ENCODE results near the gene AZGP1.
"Not testable (repeated sequence)": the region's sequence is repeated elsewhere in the genome, so short reads cannot be mapped to it uniquely, and the experiment has no call there.

AZGP1 gene

DNA sequence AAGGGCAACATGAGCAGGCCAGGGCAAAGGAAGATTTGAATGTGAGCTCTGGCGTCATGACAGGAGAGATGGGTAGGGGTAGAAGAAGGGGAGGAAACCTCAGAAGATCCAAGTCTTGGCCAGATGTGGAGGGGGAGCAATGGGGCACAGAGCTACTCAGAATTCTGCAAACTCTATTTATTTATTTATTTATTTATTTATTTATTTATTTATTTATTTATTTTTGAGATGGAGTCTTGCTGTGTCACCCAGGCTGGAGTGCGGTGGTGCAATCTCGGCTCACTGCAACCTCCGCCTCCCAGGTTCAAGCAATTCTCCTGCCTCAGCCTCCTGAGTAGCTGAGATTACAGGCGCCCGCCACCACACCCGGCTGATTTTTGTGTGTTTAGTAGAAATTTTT is 21.2 kb downstream of the AZGP1 start:
- H3K4me3 ChIP-seq (ENCODE audit: low read length in 2 of 2); H3K9me3 ChIP-seq (ENCODE audit: control insufficient read depth in 2 of 2, low read length in 2 of 2); H3K27me3 ChIP-seq (ENCODE audit: control insufficient read depth in 2 of 2, insufficient read depth in 2 of 2, low read length in 2 of 2); H3K36me3 ChIP-seq (ENCODE audit: control insufficient read depth in 2 of 2, insufficient read depth in 2 of 2, low read length in 2 of 2); H3K27ac ChIP-seq (ENCODE audit: low read depth in 2 of 2, low read length in 2 of 2); H3K4me1 ChIP-seq (ENCODE audit: control insufficient read depth in 2 of 2, insufficient read depth in 2 of 2, low read length in 2 of 2); H3K9ac ChIP-seq (ENCODE audit: low read depth in 1 of 2, low read length in 2 of 2): not testable (repeated sequence)

GRCh38 chr7:99953649-99954048 is 22.2 kb downstream of the AZGP1 start:
- H3K4me3 ChIP-seq (ENCODE audit: low read length in 2 of 2) = no peak overlapping the region
- no peak overlapping the region for H3K27ac ChIP-seq (ENCODE audit: low read depth in 2 of 2, low read length in 2 of 2)
- H3K4me1 ChIP-seq (ENCODE audit: control insufficient read depth in 2 of 2, insufficient read depth in 2 of 2, low read length in 2 of 2) = no peaks in the 10 kb centered on the region
- H3K36me3 ChIP-seq (ENCODE audit: control insufficient read depth in 2 of 2, insufficient read depth in 2 of 2, low read length in 2 of 2) = no peaks in the 10 kb centered on the region
- H3K9me3 ChIP-seq (ENCODE audit: control insufficient read depth in 2 of 2, low read length in 2 of 2) = no peaks in the 10 kb centered on the region
- H3K9ac ChIP-seq (ENCODE audit: low read depth in 1 of 2, low read length in 2 of 2) = no peak overlapping the region
- H3K27me3 ChIP-seq (ENCODE audit: control insufficient read depth in 2 of 2, insufficient read depth in 2 of 2, low read length in 2 of 2) = no peaks in the 10 kb centered on the region

GRCh38 chr7:99952649-99953048 is 23.2 kb downstream of the AZGP1 start:
- not testable (repeated sequence) for H3K27ac ChIP-seq (ENCODE audit: low read depth in 2 of 2, low read length in 2 of 2); H3K27me3 ChIP-seq (ENCODE audit: control insufficient read depth in 2 of 2, insufficient read depth in 2 of 2, low read length in 2 of 2); H3K9ac ChIP-seq (ENCODE audit: low read depth in 1 of 2, low read length in 2 of 2); H3K36me3 ChIP-seq (ENCODE audit: control insufficient read depth in 2 of 2, insufficient read depth in 2 of 2, low read length in 2 of 2); H3K4me1 ChIP-seq (ENCODE audit: control insufficient read depth in 2 of 2, insufficient read depth in 2 of 2, low read length in 2 of 2); H3K9me3 ChIP-seq (ENCODE audit: control insufficient read depth in 2 of 2, low read length in 2 of 2); H3K4me3 ChIP-seq (ENCODE audit: low read length in 2 of 2)

DNA sequence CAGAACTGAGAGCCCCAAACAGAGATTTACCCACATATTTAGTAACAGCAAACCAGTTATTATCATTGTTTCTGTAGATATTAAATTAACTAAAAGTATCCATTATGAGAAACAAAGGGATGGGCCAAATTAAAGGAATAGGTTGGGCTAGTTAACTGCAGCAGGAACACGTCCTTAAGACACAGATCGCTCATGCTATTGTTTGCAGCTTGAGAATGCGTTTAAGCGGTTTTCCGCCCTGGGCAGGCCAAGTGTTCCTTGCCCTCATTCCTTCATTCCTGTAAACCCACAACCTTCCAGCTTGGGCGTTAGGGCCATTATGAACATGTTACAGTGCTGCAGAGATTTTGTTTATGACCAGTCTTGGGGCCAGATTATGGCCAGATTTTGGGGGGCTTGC is 25.0 kb downstream of the AZGP1 start:
- not testable (repeated sequence) for H3K4me1 ChIP-seq (ENCODE audit: control insufficient read depth in 2 of 2, insufficient read depth in 2 of 2, low read length in 2 of 2); H3K9me3 ChIP-seq (ENCODE audit: control insufficient read depth in 2 of 2, low read length in 2 of 2); H3K36me3 ChIP-seq (ENCODE audit: control insufficient read depth in 2 of 2, insufficient read depth in 2 of 2, low read length in 2 of 2); H3K9ac ChIP-seq (ENCODE audit: low read depth in 1 of 2, low read length in 2 of 2); H3K4me3 ChIP-seq (ENCODE audit: low read length in 2 of 2); H3K27ac ChIP-seq (ENCODE audit: low read depth in 2 of 2, low read length in 2 of 2); H3K27me3 ChIP-seq (ENCODE audit: control insufficient read depth in 2 of 2, insufficient read depth in 2 of 2, low read length in 2 of 2)

DNA sequence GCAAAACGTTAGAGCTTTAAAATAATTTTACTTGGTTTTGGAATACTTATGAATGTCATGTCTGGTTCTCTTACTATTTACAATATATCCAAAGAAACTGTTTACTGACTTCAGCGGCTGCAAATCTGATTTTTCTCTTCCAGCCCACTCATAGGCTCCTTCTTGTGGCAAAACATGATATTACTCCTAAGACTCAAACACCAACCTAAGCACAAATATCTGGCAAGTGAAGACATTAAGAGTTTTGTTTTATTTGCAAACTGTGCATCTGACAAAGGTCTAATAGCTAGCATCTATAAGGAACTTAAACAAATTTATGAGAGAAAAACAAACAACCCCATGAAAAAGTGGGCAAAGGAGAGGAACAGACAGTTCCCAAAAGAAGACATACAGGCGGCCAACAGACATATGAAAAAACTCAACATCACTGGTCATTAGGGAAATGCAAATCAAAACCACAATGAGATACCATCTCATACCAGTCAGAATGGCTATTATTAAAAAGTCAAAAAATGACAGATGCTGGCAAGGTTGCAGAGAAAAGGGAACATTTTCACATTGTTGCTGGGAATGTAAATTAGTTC is 26.1 kb downstream of the AZGP1 start:
- Histone ChIP-seq H3K4me3 (ENCODE audit: low read length in 2 of 2) (no peak overlapping the region), H3K36me3 (ENCODE audit: control insufficient read depth in 2 of 2, insufficient read depth in 2 of 2, low read length in 2 of 2) (no peaks in the 10 kb centered on the region), H3K27ac (ENCODE audit: low read depth in 2 of 2, low read length in 2 of 2) (no peak overlapping the region), H3K9me3 (ENCODE audit: control insufficient read depth in 2 of 2, low read length in 2 of 2) (no peaks in the 10 kb centered on the region), H3K27me3 (ENCODE audit: control insufficient read depth in 2 of 2, insufficient read depth in 2 of 2, low read length in 2 of 2) (peaks cover 0 to 2% of the 10 kb centered on the region in 2 donors), H3K9ac (ENCODE audit: low read depth in 1 of 2, low read length in 2 of 2) (no peak overlapping the region), H3K4me1 (ENCODE audit: control insufficient read depth in 2 of 2, insufficient read depth in 2 of 2, low read length in 2 of 2) (no peaks in the 10 kb centered on the region)

DNA sequence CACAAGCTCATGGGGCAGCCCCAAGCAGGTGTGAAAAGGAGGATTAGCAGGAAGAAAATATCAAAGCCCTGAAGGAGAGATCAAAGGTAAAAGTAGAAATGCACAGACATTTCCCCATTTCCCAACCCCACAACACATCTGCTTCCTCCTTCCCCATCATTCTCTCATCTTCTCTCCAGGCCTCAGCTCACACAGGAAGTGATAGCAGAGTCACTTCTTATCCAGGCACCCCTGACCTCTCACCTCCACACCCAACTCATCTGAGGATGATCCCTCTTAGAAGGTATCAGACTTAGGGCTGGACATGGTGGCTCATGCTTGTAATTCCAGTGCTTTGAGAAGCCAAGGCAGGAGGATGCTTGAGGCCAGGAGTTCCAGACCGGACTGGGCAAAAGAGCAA is 28.2 kb downstream of the AZGP1 start:
- no peaks in the 10 kb centered on the region for H3K36me3 ChIP-seq (ENCODE audit: control insufficient read depth in 2 of 2, insufficient read depth in 2 of 2, low read length in 2 of 2)
- no peak overlapping the region for H3K4me3 ChIP-seq (ENCODE audit: low read length in 2 of 2)

GRCh38 chr7:99944497-99945070 is 31.2 kb downstream of the AZGP1 start:
- no peak overlapping the region for H3K4me3 ChIP-seq (ENCODE audit: low read length in 2 of 2)
- no peak overlapping the region for H3K9ac ChIP-seq (ENCODE audit: low read depth in 1 of 2, low read length in 2 of 2)
- H3K27ac ChIP-seq (ENCODE audit: low read depth in 2 of 2, low read length in 2 of 2) = no peak overlapping the region
- peaks cover 0 to 2% of the 10 kb centered on the region in 2 donors for H3K4me1 ChIP-seq (ENCODE audit: control insufficient read depth in 2 of 2, insufficient read depth in 2 of 2, low read length in 2 of 2)
- peaks cover 0 to 4% of the 10 kb centered on the region in 2 donors for H3K27me3 ChIP-seq (ENCODE audit: control insufficient read depth in 2 of 2, insufficient read depth in 2 of 2, low read length in 2 of 2)
- no peaks in the 10 kb centered on the region for H3K9me3 ChIP-seq (ENCODE audit: control insufficient read depth in 2 of 2, low read length in 2 of 2)
- H3K36me3 ChIP-seq (ENCODE audit: control insufficient read depth in 2 of 2, insufficient read depth in 2 of 2, low read length in 2 of 2) = no peaks in the 10 kb centered on the region

More for the DNA sequence above, 28.2 kb downstream of the AZGP1 start:
- H3K27ac ChIP-seq (ENCODE audit: low read depth in 2 of 2, low read length in 2 of 2) = no peak overlapping the region
- H3K9ac ChIP-seq (ENCODE audit: low read depth in 1 of 2, low read length in 2 of 2) = no peak overlapping the region
- H3K4me1 ChIP-seq (ENCODE audit: control insufficient read depth in 2 of 2, insufficient read depth in 2 of 2, low read length in 2 of 2) = peaks cover 0 to 2% of the 10 kb centered on the region in 2 donors
- no peaks in the 10 kb centered on the region for H3K9me3 ChIP-seq (ENCODE audit: control insufficient read depth in 2 of 2, low read length in 2 of 2)
- H3K27me3 ChIP-seq (ENCODE audit: control insufficient read depth in 2 of 2, insufficient read depth in 2 of 2, low read length in 2 of 2) = peaks cover 0 to 4% of the 10 kb centered on the region in 2 donors

DNA sequence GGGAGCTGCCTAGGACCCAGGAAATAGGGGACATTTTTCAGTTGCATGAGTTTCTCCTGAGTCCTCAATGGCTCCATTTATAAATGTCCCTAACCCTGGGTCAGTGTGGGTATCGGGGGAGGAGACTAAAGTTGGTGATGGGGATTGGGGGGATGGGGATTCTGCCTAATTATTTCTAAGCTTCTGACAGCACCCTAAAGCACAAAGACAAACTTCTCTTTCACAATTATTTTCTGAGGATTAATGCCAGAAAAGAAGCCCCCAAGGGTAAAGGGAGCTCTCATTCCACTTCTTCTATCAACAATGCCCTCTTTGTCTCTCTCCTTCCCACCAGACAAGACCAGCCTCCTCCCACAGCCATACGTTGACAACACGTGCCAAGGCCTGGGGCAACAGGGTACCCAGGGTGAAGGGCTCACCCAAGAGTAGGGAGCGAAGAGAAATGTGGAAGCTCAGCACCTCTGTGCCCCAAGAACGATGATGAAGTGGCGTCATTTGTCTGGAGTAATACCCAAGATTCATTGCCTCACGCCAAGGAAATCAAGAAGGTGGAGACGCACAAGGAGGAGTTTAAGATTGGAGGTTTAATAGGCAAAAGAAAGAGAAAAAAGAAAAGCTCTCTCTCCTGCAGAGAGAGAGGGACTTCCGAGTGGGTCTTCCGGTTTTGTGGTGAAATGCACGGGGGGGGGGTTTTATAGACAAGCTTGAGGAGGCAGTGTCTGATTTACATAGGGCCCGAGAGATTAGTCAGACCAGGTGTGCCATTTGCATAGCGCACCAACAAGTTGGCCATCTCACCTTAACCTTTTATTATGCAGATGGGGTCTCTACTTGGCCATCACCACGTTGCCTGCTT is 32.0 kb downstream of the AZGP1 start:
- Histone ChIP-seq H3K27me3 (ENCODE audit: control insufficient read depth in 2 of 2, insufficient read depth in 2 of 2, low read length in 2 of 2) (peaks cover 0 to 4% of the 10 kb centered on the region in 2 donors), H3K36me3 (ENCODE audit: control insufficient read depth in 2 of 2, insufficient read depth in 2 of 2, low read length in 2 of 2) (no peaks in the 10 kb centered on the region), H3K4me1 (ENCODE audit: control insufficient read depth in 2 of 2, insufficient read depth in 2 of 2, low read length in 2 of 2) (peaks cover 0 to 2% of the 10 kb centered on the region in 2 donors), H3K9me3 (ENCODE audit: control insufficient read depth in 2 of 2, low read length in 2 of 2) (no peaks in the 10 kb centered on the region), H3K9ac (ENCODE audit: low read depth in 1 of 2, low read length in 2 of 2) (no peak overlapping the region), H3K27ac (ENCODE audit: low read depth in 2 of 2, low read length in 2 of 2) (no peak overlapping the region), H3K4me3 (ENCODE audit: low read length in 2 of 2) (no peak overlapping the region)

- Histone ChIP-seq H3K27ac (ENCODE audit: low read depth in 2 of 2, low read length in 2 of 2) (no peak overlapping the region), H3K27me3 (ENCODE audit: control insufficient read depth in 2 of 2, insufficient read depth in 2 of 2, low read length in 2 of 2) (peaks cover 5% of the 10 kb centered on the region in 2 donors), H3K9me3 (ENCODE audit: control insufficient read depth in 2 of 2, low read length in 2 of 2) (peaks cover 0 to 3% of the 10 kb centered on the region in 2 donors), H3K9ac (ENCODE audit: low read depth in 1 of 2, low read length in 2 of 2) (no peak overlapping the region), H3K4me1 (ENCODE audit: control insufficient read depth in 2 of 2, insufficient read depth in 2 of 2, low read length in 2 of 2) (no peaks in the 10 kb centered on the region), H3K4me3 (ENCODE audit: low read length in 2 of 2) (no peak overlapping the region), H3K36me3 (ENCODE audit: control insufficient read depth in 2 of 2, insufficient read depth in 2 of 2, low read length in 2 of 2) (no peaks in the 10 kb centered on the region)
Measured at GRCh38 chr7:99938296-99938695, 37.5 kb downstream of the AZGP1 start.

DNA sequence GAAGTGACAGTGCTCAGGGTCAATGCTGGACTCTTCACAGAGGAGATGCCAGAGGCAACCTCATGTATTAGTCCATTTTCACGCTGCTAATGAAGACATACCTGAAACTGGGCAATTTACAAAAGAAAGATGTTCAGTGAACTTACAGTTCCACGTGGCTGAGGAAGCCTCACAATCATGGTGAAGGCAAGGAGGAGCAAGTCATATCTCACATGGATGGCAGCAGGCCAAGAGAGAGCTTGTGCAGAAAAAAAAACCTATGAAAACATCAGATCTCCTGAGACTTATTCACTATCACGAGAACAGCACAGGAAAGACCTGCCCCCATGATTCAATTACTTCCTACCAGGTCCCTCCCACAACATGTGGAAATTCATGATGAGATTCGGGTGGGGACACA is 40.8 kb downstream of the AZGP1 start:
- H3K36me3 ChIP-seq (ENCODE audit: control insufficient read depth in 2 of 2, insufficient read depth in 2 of 2, low read length in 2 of 2); H3K9ac ChIP-seq (ENCODE audit: low read depth in 1 of 2, low read length in 2 of 2); H3K4me3 ChIP-seq (ENCODE audit: low read length in 2 of 2); H3K27ac ChIP-seq (ENCODE audit: low read depth in 2 of 2, low read length in 2 of 2); H3K4me1 ChIP-seq (ENCODE audit: control insufficient read depth in 2 of 2, insufficient read depth in 2 of 2, low read length in 2 of 2); H3K9me3 ChIP-seq (ENCODE audit: control insufficient read depth in 2 of 2, low read length in 2 of 2): not testable (repeated sequence)
- peaks cover 5 to 12% of the 10 kb centered on the region in 2 donors for H3K27me3 ChIP-seq (ENCODE audit: control insufficient read depth in 2 of 2, insufficient read depth in 2 of 2, low read length in 2 of 2)

All from mucosa of rectum (tissue), 2 donors.